HepG2 (cell line): ENCODE results near the gene VEZT.

ENCODE experiments used
- AGO2 ChIP-seq: fragments of 200-400 bp; formaldehyde crosslinking; optimal IDR thresholded peaks from 2 replicates; pipeline ENCODE3; 2017; ENCODE audit warnings: mild to moderate bottlenecking, low read depth, low read length, moderate library complexity
- CTCF ChIP-seq: sonication (generic); formaldehyde crosslinking; IDR thresholded peaks from 2 replicates; pipeline ENCODE4 v1.5.0; 2020; ENCODE audit warnings: mild to moderate bottlenecking, missing genetic modification reagents, moderate library complexity
- PPARG ChIP-seq: conservative IDR thresholded peaks from 2 replicates; pipeline ENCODE4 v1.6.1; 2016; ENCODE audit warnings: missing biosample characterization, missing genetic modification reagents
- ZNF329 ChIP-seq: sonication (generic); formaldehyde crosslinking; IDR thresholded peaks from 2 replicates; pipeline ENCODE4 v1.9.0; 2021; ENCODE audit warnings: low read depth, mild to moderate bottlenecking, missing genetic modification reagents
- ZNF354B ChIP-seq: sonication (generic); formaldehyde crosslinking; IDR thresholded peaks from 2 replicates; pipeline ENCODE4 v1.8.0; 2022; ENCODE audit warnings: mild to moderate bottlenecking, missing genetic modification reagents

DNA sequence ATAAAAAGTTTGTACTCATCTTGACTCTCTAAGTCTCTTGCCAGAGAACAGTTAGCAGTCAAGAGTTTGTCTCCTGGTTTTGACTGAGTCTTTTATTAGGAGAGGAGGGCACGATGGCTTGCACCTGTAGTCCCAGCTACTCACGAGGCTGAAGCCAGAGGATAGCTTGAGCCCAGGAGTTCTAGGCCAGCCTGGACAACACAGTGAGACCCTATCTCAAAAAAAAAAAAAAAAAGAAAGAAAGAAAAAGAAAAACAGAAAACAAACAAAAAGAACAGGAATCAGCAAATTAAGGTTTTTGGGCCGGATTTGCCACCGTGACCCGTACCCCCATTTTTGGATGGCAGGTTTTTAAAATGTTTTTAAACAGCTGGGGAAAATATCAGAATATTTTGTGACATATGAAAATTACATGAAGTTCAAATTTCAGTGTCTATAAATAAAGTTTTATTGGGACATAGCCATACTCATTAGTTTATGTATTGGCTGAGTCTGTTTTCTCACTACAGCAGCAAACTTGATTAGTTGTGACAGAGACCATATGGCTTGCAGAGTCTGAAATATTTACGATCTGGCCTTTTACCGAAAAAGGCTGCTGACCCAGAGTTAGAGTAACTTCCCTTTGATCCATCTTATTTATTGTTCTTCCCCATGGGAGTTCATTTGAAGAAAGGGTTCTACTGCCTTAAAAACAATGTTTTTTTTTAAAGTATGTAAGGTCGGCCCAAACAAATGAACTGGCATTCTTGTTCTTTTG, 31.2 kb downstream of the VEZT start:
- no peak for TF ChIP-seq AGO2
- TF ChIP-seq ZNF329 = no peak
- no peak for TF ChIP-seq PPARG (CRISPR knock-in tag)
- TF ChIP-seq ZNF354B = no peak
- TF ChIP-seq CTCF (CRISPR knock-in tag) = no peak
